HG03558 (cell line): ENCODE data around the gene TTC21B.
A peak's percentile ranks its signal among the peaks of the same experiment; 100 is the strongest.

ENCODE experiments used
- ATAC-seq: cut with Tn5 transposase; IDR thresholded peaks from one replicate; pipeline ENCODE4 v1.9.1; 2021; ENCODE audit warnings: moderate number of reproducible peaks; ENCODE audit not compliant: unreplicated experiment; ENCODE audit errors: extremely low read depth

The TTC21B gene

DNA sequence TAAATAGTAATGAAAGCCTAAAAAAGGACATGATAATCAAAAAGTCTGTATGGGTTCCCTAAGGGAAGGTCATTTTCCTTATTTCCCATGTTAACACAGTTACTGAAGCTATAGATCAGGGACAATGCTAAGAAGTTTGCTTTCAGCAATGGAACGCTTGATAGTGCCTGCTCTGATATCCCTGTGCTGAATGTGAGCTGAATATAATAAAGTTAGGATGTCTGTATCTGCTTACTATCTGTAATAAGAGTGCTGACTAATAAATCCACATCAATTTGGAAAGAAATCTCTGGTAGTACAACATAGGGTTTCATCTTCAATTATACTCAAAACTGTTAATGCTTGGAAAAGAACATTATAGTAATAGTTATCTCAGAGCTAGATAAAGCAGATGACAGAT, 25.8 kb downstream of the TTC21B start:
- ATAC-seq: no peak

DNA sequence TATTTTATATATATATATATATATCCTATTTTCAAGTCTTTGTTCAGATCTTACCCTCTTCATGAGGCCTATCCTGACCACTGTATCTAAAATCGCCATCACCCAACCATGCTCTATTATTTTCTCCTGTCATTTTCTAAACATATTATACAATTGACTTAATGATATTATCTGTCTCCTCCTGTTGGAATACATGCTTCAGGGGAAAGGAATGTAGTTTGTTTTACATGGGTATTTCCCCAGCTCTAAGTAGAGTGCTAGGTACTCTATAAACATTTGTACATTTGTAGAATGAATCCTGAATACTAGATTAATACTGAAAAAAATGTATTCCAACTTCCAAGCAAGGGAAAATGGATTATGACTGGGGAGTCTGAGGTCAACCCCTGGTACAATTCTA, 26.2 kb downstream of the TTC21B start:
- ATAC-seq: no peak

DNA sequence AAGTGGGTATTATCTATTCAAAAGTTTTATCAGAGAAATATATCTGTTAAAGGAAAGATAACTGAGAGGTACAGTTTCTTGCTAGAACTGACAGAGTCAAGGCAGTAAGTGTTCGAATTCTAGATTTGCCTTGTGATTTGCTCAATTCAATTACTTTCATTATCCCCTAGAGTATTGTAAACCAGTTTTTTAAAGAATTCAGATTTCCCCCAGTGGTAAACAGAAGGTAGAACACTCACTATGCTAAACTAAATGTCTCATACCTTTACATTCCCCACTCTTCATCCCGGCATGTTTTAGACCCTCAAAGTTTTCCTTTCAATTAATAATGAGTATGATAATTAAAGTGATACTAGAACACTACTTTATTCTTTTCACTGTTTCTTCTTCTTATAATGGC, 28.6 kb downstream of the TTC21B start:
- no peak for ATAC-seq

DNA sequence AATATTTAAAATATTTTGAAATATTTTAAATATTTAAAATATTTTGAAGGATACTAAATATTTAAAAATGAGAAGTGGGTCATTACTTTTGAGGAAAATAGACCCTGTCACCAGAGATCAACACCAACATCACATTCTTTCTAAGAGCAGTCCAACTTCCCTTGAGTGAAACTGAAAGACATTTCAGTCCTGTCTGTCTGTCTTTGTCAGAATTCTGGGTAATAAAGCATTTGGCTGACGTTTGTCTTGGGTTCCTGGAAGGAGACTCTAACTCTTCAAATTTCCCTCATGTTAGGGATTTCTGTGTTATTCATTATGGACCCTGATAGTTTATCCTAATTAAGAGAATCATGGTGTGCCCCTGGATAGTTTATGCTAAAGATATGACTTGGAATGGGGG, 32.8 kb downstream of the TTC21B start:
- ATAC-seq: no peak

DNA sequence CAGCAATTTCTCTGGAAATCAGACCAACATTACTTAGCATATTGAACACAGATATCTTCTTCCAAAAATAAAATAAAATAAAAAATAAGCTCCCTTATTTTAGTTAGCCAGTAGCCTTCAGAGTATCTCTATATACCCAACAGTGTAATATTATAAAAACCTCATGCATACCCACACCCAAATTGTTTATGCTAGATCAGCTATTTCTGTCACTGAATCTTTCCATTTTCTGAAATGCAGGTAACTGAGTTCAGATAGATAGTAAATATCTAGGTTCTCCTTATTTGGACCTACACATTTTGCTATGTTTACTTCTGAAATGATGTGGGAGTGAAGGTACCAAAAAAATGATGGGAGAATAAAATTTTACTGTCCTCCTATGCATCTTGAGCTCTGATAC, 39.9 kb downstream of the TTC21B start:
- no peak for ATAC-seq

DNA sequence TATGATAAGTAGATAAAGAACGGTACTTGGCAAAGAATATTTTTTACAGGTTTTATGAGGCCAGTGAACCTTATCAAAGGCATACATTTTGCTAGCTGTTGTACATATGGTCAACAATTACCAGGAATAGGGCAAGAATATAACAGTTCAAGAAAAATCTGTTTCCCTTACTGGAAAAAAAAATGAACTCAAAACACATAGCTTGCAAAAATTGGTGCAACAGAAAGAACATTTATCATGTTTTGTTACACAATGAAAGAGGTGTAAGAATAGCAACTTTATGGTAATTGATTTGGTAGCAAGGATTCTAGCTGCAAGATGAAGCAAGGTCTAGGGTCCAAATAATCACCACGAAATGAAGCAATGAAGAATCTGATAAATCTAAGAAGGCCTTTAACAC, 41.6 kb downstream of the TTC21B start:
- no peak for ATAC-seq

DNA sequence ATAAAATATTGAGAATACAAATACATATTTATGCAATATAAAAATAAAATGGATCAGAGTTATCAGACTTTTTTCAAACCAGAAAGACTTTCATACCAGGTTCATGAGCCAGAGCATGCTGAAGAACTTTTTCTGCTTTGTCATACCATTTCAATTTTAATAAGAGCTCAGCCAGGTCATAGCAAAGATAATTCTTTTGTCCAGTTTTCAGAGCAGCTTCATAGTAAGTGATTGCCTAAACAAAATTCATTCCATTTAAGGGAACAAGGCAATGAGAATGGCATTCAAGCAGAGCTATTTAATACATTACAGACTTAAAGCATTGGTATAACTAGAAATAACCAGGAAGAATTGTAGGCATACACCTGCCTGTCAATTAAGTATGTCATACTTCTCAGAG, 42.3 kb downstream of the TTC21B start:
- ATAC-seq: no peak

DNA sequence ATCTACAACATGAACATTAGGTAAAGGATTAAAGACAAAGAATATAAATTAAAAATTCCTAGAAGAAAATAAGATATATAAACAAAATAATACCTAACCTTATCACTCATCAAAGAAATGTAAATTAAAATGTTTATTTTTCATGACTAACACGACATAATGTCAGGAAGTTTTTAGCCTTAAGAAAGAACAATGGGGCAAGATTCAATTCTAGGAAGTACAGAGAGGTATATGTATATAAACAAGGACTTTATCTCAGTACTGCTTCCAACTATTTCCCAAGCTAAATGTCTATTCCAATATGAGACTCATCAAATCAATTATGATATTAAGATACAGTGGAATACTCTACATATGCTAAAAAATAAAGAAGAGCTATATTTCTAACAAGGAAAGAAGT, 44.1 kb downstream of the TTC21B start:
- no peak for ATAC-seq

DNA sequence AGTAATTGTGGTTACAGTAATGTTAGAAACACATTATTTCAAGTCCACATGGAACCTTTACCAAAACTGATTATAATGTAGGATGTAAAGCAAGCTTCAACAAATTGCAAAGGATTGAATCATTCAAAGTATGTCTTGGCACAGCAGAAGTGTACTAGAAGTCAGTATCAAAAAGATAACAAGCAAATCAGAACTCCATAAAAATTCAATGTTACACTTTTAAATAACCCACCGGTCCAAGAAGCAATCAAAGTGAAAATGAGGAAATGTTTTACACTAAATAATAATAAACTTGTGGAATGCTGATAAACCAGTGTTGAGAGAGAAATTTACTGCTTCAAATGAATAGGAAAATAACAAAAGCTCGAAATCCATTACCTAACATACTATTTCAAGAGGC, 47.7 kb downstream of the TTC21B start:
- ATAC-seq: no peak

DNA sequence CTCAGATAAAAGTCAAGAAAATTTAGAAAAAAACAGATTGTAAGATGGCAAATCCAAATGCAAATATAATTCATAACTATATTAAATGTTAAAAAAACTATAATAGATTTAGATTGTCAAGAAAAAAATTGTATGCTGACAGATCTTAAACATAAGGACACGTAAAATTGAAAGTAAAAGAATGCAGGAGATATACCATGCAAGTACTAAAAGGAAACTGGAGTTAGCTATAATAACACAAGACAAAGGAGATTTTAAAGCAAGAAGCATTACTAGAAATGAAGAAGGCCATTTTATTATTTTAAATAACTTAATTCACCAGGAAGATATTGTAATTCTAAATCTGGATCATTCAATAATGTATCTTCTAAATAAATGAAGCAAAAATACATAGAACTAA, 48.3 kb downstream of the TTC21B start:
- no peak for ATAC-seq

DNA sequence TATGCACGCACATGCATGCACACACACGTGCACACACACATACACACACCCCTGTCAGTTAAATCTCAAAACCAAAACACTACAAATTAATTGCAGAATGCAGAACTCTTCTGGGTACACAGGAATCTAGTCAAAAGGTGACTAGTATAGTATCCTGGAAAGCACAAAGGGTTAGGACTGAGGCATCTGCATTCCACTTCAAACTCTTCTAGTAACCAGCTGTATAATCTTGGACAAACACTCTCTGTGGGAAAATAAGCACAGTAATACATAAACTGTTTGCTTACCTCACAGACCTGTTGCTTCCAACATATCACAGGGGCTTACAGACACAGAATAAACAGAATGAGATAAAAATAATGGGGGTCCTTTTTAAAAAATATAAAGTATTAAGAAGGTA, 49.1 kb downstream of the TTC21B start:
- ATAC-seq: no peak

DNA sequence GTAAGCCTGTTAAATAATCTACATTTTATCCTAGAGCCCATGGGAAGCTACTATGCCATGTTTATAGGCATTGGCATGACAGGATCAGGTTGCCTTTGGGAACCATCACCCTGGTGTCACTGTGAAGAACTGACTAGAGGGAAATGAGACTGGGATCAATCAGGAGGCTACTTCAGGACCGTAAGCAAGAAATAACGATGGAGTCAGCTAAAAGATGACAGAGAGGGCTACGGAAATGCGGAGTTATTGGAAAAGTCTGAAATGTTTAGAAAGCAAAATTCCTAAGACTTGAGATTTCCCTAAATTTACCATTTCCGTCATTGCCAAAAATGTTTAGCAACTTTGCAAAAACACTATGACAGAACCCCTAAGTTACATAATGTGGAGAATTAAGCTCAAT, 50.2 kb downstream of the TTC21B start:
- no peak for ATAC-seq

DNA sequence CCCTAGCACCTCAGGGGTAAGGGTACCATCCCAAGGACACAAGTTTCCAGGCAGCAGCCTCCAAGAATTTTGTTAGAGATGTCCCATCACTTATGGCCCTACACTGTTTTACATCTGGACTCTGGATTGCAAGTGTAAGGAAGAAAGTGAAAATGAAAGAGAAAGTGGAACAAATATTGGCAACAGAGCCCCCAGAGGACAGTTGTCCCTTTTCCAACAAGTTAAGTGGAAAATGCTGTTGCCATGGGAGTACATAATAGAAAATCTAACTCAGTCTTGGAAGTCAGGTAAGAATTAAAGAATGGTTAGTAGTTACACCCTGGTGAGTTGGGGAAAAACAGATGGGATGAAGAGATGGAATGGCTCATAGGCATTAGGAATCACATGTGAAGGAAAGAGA, 50.6 kb downstream of the TTC21B start:
- no peak for ATAC-seq

DNA sequence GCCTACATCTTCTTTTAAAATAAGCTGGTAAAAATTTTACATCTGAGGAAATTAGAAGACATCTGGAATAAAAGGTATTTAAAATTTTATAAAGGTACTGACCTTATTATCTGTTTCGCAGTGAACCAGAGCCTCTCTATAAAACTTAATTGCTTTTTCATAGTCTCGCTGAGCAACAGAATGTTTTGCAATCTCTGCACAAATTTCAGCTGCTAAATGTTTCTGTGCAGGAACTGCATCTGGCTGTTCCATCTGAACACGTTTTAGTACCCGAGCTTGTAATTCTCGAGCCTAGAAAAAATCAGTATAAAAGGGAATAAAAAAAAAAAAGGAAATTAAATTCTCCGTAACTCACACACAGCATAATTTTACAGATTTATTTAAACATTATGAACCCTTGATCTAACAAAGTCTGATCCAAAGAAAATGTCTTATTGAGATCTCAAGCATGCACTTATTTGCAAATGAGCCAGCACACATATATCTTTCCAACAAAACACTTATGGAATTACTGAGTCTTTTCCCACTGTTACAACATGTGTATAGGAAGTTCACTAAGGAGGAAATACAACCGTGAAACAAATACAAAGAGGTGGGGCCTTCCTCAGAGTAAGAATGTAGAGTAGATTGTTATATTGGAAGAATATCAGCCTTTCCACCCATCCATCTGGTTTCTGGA, 51.8 kb downstream of the TTC21B start:
- ATAC-seq: no peak

DNA sequence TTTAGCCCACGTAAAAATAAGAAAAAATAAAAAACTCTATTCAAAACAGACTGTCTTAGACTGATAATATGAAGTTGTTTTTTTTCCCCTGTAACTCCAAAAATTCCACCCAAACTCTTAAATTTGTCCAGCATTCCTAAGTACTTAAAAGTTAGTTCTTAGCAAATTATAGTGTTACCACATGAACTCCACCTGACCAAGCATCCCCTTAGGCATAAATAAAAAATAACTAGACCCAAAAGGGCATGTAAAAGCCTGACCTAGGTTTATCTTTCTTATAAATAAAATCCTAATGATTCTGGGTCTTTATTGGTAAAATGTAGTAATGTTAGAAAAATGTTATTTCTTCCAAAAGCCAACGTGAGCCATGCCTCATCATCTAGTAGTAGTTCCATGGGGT, 54.3 kb downstream of the TTC21B start:
- ATAC-seq: no peak

DNA sequence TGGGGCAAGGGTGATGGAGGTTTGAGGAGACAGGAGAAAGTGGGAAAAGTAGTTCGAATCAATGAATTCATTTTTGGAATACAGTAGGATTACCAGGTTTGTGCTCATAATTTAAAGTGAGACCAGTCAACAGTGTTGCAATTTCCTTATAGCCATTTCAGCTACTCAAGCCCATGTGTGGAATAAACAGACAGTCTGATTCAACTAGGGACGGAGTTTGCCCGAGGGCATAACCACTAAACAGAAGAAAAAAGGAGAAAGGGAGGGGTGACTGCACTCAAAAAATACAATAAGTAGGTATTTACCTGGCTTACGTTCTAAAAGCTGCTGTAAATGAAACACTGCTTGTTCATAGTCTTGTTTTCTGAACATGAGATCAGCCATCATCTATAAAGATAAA, 55.2 kb downstream of the TTC21B start:
- ATAC-seq: no peak

DNA sequence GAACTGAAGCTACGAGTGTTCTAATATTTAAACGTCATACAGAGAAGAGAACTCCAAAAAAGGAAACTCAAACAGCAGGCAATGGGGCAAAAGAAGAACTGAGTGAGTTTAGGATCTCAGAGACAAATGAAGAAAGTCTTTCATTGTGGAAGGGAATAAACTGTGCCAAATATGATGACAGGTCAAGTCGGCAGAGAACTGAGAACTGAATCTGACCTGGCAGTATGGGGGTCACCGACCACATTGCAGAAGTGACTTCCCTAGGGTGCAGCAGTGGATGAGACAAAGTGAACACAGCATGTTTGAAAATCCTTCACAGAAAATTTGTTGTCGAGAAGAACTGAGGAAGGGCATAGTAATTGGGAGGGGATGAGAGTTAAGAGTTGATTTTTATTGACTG, 55.9 kb downstream of the TTC21B start:
- no peak for ATAC-seq

DNA sequence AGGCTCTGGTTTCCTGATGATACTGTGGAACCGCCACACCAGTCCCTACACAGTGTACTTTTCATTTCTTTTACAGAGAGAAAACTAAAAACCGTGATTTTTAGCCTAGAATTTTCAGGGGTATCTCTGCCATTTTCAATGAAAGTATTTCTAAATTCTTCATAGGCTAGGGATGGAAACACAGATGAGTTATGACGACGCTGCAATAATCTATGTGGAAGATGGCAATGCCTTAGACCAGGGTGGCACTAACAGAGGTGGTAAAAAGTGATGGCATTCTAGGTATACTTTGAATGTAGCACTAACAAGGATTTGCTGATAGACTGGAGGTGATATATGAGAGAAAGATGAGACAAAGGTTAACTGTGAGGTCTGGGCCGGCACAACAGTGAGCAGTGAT, 56.5 kb downstream of the TTC21B start:
- ATAC-seq: no peak

DNA sequence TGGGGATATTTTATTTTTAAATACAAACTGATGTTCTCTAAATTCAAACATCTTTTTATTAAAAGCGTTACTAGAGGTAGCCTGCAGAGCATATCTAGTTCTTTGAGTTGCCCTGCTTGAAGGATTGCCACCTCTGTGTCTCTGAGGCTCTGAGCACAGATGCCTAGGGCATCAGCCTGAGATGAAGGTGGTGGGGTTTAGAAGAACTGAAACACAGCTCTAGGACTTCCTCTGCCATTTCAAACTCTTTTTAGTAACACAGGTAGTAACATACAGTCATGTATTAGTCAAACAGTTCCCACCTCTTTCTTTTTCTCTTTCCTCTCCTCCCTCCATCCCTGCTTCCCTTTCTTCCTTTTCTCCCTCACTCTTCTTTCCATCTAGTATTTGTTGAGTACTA, 57.6 kb downstream of the TTC21B start:
- ATAC-seq: peak; percentile 65

DNA sequence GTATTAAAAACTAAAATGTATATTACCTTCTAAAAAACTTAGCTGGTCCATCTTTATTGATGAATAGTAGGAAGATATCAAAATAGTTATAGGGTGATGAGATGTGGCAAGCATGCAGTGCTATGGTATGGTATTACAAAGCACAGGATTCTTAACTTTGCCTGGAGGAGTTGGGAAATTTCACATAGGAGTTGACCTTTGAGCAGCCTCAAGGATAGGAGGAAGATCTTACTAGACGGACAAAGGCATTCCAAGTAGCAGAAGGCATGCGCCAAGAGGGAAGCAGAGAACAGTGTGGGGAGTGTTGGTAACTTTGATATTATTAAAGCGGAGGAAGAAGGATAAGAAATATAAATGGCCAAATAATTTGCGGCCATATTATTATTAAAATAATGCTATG, 60.0 kb downstream of the TTC21B start:
- ATAC-seq: no peak

DNA sequence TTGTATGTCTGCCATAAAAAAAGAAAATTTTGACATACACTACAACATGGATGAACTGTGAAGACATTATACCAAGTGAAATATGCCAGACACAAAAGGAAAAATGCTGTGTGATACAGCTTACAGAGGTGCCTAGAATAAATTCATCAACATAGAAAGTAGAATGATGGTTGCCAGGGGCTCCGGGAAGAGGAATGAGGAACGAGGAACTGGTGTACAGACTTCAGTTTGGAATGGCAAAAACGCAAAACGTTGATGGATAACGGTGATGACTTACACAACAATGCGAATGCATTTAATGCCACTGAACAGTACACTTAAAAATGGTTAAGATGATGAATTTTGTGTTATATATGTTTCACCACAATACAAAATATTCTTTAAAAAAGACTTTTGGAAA, 61.0 kb downstream of the TTC21B start:
- no peak for ATAC-seq

DNA sequence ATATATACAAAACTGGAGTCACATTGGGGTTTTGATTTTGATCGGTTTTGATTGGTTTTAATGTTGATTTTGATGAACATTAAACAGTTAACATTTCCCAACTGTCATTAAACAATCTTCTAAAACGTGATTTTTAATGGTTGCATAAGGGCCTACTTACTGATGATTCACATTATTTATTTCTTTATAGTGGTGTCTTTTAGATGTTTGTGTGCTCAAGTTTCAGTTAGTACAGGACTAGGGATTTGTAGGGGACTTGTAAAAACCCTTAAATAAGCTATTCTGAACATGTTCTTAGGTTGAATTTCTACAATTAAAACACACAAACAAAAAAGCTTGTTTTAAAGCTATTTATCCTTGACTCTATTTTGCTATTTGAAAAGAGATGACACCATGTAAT, 61.6 kb downstream of the TTC21B start:
- no peak for ATAC-seq

DNA sequence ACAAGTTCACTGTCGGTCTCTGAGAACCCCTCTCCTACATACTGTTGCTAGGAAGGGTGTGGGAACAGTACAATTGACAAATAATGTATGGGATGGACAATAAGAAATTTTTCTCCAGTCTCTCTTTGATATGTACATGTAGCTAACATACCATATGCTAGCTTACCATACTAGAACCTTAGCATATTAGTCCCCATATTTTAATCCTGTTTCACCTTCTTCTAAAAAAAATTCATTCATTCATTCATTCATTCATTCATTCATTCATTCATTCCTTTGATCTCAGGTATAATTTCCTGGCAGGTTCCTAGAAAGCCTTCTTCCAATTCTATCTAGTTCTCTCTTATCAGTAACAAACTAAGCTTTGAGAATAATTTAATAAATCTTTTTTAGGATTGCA, 62.2 kb downstream of the TTC21B start:
- ATAC-seq: no peak
